Measurements from ENCODE around the gene RASSF5. TPM values are rescaled to one million over a fixed set of nuclear protein-coding genes. Genes with fewer than 3 reads are reported as not detected.

Gene RASSF5
- total RNA-seq, 2 donors from 2014 or later: 0.20 to 0.26 TPM

DNA sequence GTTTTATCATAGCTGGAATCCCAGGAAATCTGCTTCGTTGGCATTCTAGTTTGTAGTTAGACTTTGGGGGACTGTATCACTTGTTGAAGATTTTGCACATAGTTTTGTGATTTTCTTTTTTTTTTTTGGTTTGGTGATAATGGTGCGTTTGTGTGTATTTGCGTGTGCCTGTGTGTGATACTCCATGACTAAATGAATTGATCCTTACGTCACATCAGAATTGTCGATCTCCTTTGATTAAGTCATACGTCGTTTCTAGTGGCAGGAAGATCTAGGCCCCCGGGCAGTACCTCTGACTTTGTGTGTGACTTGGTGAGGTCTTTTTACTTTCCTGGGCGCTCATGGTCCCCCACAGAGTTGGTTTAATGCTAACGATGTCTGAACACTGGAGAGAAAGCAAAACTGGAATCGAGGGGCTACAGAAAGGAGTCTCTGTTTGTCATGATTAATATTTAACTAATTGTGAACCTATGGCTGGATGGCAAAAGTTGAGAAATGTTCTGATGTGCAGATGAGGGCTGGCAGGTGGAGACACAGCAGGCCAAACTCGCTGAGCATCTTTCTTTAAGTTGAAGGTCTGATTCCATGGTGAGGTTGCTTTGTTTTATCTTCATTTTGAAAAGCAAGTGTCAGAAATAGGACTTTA is 2.4 kb downstream of the RASSF5 start:
- H3K9me3 ChIP-seq (ENCODE audit: control insufficient read depth, low read length): no peaks in the 10 kb centered on the region
- no peak for TF ChIP-seq CTCF (conservative IDR thresholded peaks at IDR 0.05)
- 83 to 87% methylated on average over 10 to 12 of the region's 12 CpGs for WGBS, 2 experiments (ENCODE audit: insufficient coverage in 1 of 2, insufficient read length in 1 of 2)
- no peak overlapping the region for H3K27ac ChIP-seq (ENCODE audit: low read depth, low read length)
- H3K36me3 Mint-ChIP-seq (ENCODE audit: low read depth): no peaks in the 10 kb centered on the region
- no peak for DNase-seq
- H3K27ac Mint-ChIP-seq: no peak overlapping the region
- no peaks in the 10 kb centered on the region for H3K9me3 Mint-ChIP-seq
- no peak overlapping the region for H3K4me3 ChIP-seq (ENCODE audit: low read length)
- peaks cover 62% of the 10 kb centered on the region for H3K27me3 ChIP-seq (ENCODE audit: control insufficient read depth, insufficient read depth, low read length, poor library complexity, severe bottlenecking)
- peaks cover 13% of the 10 kb centered on the region for H3K4me1 Mint-ChIP-seq
- peaks cover 4% of the 10 kb centered on the region for H3K4me1 ChIP-seq (ENCODE audit: control insufficient read depth, insufficient read depth, low read length)
- no peaks in the 10 kb centered on the region for H3K36me3 ChIP-seq (ENCODE audit: control insufficient read depth, insufficient read depth, low read length)
- H3K4me3 Mint-ChIP-seq: no peak overlapping the region
- H3K9ac ChIP-seq (ENCODE audit: extremely low read depth, low read length, poor library complexity, severe bottlenecking): no peak overlapping the region
- H3K27me3 Mint-ChIP-seq (ENCODE audit: insufficient read depth): peaks cover 65% of the 10 kb centered on the region

GRCh38 chr1:206510371-206510770 is 3.0 kb downstream of the RASSF5 start:
- WGBS, 2 experiments (ENCODE audit: insufficient coverage in 1 of 2, insufficient read length in 1 of 2): 89 to 94% methylated on average over 5 of the region's 5 CpGs
- peaks cover 56% of the 10 kb centered on the region for H3K27me3 ChIP-seq (ENCODE audit: control insufficient read depth, insufficient read depth, low read length, poor library complexity, severe bottlenecking)
- no peak overlapping the region for H3K4me3 Mint-ChIP-seq
- H3K27me3 Mint-ChIP-seq (ENCODE audit: insufficient read depth): peaks cover 59% of the 10 kb centered on the region
- no peak for TF ChIP-seq CTCF (conservative IDR thresholded peaks at IDR 0.05)
- no peak for DNase-seq
- H3K4me3 ChIP-seq (ENCODE audit: low read length): no peak overlapping the region
- H3K36me3 ChIP-seq (ENCODE audit: control insufficient read depth, insufficient read depth, low read length): no peaks in the 10 kb centered on the region
- no peak overlapping the region for H3K27ac ChIP-seq (ENCODE audit: low read depth, low read length)
- no peaks in the 10 kb centered on the region for H3K36me3 Mint-ChIP-seq (ENCODE audit: low read depth)
- peaks cover 13% of the 10 kb centered on the region for H3K4me1 Mint-ChIP-seq
- H3K9me3 Mint-ChIP-seq: no peaks in the 10 kb centered on the region
- H3K4me1 ChIP-seq (ENCODE audit: control insufficient read depth, insufficient read depth, low read length): peaks cover 4% of the 10 kb centered on the region
- no peaks in the 10 kb centered on the region for H3K9me3 ChIP-seq (ENCODE audit: control insufficient read depth, low read length)
- no peak overlapping the region for H3K27ac Mint-ChIP-seq
- no peak overlapping the region for H3K9ac ChIP-seq (ENCODE audit: extremely low read depth, low read length, poor library complexity, severe bottlenecking)

DNA sequence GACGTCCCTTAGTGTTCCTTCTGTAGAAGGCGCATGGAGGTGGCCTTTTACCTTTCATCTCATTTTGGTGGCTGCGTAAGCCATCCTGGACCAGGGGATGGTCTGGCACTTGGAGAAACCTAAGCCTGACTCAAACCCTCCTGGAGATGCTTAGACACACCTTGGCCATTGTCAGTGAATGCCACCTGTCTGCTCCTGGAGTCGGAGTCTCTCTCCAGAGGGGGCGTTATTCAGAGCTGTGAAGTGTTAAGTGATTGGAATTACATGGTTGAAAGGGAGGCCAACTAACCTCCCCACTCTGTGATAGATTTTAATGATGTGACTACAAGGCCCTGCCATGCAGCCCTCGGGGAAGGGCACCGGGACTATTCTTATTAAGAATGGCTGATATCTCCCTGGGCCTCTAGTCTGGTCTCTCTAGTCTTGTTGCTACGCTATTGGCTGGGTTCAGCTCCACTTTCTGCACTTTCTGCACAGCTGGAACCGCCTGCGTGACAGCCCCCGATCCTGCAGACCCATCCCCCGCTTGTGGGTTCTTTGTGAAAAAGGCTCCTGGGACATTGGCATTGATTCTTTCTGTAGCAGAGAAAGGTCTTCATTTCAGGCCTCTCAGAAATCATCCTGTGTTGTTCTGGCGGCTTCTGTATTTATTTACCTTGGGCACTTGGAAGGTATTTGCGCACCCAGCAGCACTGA is 4.2 kb downstream of the RASSF5 start:
- H3K9ac ChIP-seq (ENCODE audit: extremely low read depth, low read length, poor library complexity, severe bottlenecking): no peak overlapping the region
- H3K27ac ChIP-seq (ENCODE audit: low read depth, low read length): peak overlapping the region; percentile 81
- Mint-ChIP-seq H3K4me1 (peaks cover 13% of the 10 kb centered on the region), H3K27ac (no peak overlapping the region), H3K9me3 (no peaks in the 10 kb centered on the region), H3K36me3 (ENCODE audit: low read depth) (no peaks in the 10 kb centered on the region), H3K4me3 (no peak overlapping the region), H3K27me3 (ENCODE audit: insufficient read depth) (peaks cover 52% of the 10 kb centered on the region)
- no peaks in the 10 kb centered on the region for H3K36me3 ChIP-seq (ENCODE audit: control insufficient read depth, insufficient read depth, low read length)
- DNase-seq: peak; percentile 74
- peak; percentile 48 for TF ChIP-seq CTCF (conservative IDR thresholded peaks at IDR 0.05)
- 79 to 86% methylated on average over 9 to 14 of the region's 14 CpGs for WGBS, 2 experiments (ENCODE audit: insufficient coverage in 1 of 2, insufficient read length in 1 of 2)
- peaks cover 44% of the 10 kb centered on the region for H3K27me3 ChIP-seq (ENCODE audit: control insufficient read depth, insufficient read depth, low read length, poor library complexity, severe bottlenecking)
- H3K4me1 ChIP-seq (ENCODE audit: control insufficient read depth, insufficient read depth, low read length): peaks cover 4% of the 10 kb centered on the region
- no peak overlapping the region for H3K4me3 ChIP-seq (ENCODE audit: low read length)
- H3K9me3 ChIP-seq (ENCODE audit: control insufficient read depth, low read length): no peaks in the 10 kb centered on the region
